Body of pancreas (tissue), 4 donors: ENCODE results near the gene KLF15.

Experiments used
- CTCF ChIP-seq, 7 experiments: fragments of 450-650 bp in 4 of 7; fragments of 200-600 bp in 3 of 7; sonication (generic) in 3 of 7; IDR thresholded peaks; one replicate each; pipeline ENCODE4 v1.5.1; 2016 to 2019; ENCODE audit warnings: antibody characterized with exemption in 7 of 7
- POLR2A ChIP-seq, 3 donors: fragments of 450-650 bp; IDR thresholded peaks; one replicate each; pipeline ENCODE4 v1.6.1; 2016; ENCODE audit warnings: antibody characterized with exemption in 3 of 3, mild to moderate bottlenecking in 2 of 3

GRCh38 chr3:126391631-126392030 is 34.4 kb upstream of the KLF15 start:
- TF ChIP-seq CTCF (IDR thresholded peaks at IDR 0.05) (no peak), POLR2A (IDR thresholded peaks at IDR 0.05) (no peak)
